ENCODE measurements around the gene ANKLE2.

ANKLE2 gene

DNA sequence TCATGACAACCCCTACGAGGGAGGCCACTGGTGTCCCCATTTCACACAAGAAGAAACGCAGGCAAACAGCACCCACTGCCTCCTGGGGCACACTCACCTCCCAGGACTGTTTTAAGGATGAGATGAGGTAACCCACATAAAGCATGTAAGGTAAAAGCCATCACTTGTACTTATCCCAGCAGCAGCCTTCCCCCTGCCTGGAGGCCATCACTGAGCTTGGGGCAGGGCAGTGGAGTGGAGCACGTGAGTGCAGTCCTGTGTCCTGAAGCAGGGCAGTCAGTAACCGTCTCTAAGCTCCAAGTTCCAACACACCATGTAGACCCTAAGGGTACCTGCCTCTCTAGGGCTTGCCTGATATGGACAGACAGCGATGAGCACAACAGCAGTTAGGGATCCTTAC lies 76.2 kb downstream of the ANKLE2 start:
- no peak for DNase-seq

DNA sequence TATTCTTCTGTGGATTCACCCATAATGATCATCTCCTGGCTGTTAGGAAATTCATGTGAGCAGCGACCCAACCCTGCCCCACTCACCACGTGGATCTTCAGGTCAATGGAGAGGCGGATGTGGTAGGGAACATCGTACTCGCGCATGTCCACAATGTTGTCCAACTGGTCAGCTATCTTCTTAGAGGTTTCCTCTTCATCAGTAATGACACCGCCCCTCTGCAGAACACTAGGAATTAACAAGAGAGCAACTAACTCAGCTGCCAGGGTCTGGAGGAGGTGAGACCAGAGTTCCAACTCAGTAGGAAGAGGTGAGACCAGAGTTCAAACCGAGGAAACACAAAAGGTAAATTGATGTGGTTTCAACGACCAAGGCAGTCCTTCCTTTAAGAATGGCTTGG lies 84.1 kb downstream of the ANKLE2 start:
- DNase-seq: no peak

DNA sequence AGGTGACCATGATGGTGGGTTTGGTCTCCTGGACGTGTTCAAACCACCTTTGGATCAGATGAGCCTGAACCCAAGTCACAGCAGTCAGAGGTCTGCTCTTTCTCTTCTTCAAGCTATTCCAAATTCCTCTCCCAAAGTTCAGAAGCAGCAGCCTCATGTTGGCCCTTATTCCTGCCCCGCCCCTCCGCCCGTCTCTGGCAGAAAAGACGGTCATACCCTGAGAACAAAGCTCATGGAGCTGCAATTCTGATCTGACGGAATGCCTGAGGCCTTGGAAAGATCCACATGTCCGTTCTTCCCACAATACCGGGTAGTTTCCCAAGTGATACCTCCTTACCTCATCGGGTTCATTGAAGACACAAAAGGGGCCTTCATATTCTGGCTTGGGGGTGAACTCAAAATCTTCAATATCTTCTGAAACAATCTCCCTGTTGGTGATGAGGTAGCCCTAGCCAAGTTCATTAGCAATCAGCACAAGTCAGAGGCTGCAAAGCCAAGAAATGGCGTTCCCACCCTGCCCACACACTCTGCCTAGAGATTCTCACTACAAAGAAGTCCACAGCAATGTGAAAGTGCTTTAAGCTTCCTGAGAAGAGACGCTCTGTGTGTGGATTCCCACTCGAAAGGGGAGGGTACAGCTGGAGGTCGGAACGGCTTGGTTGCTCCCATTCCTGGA lies 85.7 kb downstream of the ANKLE2 start:
- DNase-seq: no peak
